ENCODE results near the gene KIF5C.

GRCh38 chr2:149056541-149057255 lies 181.7 kb downstream of the KIF5C start:
- TF ChIP-seq EZH2 (IDR thresholded peaks at IDR 0.05; ENCODE audit: borderline replicate concordance, low read length) (no peak), CTCF (IDR thresholded peaks at IDR 0.05; ENCODE audit: low read length) (no peak)

Measured in OCI-LY1 (cell line).